Myocyte (in vitro differentiated cells): ENCODE data around the gene EMC10. TPM values are rescaled to one million over a fixed set of nuclear protein-coding genes. Genes with fewer than 3 reads are reported as not detected.

ENCODE experiments used
- DNase-seq: peaks from one replicate; pipeline ENCODE4 v3.0.0-alpha.2; 2012; ENCODE audit warnings: low read depth
- total RNA-seq: library from RNA; depleted of rRNA; stranded (reverse); fragments of >200 nt; gene quantifications from 2 replicates; pipeline ENCODE4 v1.2.3, GENCODE V29; 2014

The EMC10 gene
- total RNA-seq, 1 donor from 2014 or later, result 210 TPM

- no peak for DNase-seq
Measured at GRCh38 chr19:50477751-50478515, 1.6 kb downstream of the EMC10 start.

DNA sequence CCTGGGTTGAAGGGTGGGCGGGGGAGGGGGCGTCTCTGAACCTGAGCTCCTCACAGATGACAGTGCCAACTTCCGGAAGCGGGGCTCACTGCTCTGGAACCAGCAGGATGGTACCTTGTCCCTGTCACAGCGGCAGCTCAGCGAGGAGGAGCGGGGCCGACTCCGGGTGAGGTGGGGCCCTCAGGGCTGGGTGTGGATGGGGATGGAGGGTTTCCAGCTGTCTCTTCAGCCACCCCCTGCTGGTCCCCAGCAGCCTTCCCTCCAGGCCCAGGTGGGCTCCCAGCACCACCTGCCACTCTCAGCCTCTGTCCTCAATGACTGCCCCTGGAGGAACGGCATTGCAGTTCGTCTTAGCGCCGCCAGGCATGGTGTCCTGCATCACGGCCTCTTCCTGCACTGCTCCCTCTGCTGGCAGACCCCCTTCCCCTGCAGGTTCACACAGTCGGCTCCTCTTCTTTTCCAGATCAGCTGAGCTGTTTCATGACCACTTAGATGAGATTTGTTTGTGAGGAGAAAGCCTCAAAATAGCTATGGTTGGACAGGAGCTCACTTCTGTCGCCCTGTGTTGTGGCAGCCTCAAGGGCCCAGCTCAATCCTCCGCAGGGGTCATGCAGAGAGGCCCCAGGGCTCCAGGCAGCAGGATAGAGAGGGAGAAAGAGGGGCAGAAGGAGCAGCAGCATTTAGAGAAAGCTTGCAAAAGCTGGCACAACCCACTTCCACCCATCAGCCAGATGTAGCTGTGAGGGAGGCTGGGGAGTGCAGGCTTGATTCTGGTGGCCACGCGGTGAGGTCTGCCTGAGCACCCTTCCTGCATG lies 2.8 kb downstream of the EMC10 start:
- DNase-seq, result no peak

DNA sequence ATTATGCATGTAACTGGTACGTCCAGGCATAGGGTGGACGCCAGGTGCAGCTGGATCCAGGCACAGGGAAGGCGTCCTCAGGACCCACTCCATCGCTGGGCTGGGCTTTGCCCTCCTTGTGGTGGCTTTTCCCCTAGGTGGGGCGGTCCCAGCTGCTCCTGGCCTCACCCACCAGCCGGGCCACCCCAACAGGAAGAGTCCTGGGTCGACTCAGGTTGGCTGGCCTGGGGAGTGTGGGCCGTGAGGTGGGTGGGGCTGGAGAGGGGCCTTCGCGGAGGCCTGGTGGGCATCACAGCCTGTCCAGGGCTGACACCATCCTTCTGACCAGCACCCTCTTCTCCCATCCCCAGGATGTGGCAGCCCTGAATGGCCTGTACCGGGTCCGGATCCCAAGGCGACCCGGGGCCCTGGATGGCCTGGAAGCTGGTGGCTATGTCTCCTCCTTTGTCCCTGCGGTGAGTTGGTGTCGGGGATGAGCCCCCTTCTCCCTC lies 3.5 kb downstream of the EMC10 start:
- DNase-seq, result no peak

- no peak for DNase-seq
Measured at GRCh38 chr19:50480281-50481111, 4.2 kb downstream of the EMC10 start.

DNA sequence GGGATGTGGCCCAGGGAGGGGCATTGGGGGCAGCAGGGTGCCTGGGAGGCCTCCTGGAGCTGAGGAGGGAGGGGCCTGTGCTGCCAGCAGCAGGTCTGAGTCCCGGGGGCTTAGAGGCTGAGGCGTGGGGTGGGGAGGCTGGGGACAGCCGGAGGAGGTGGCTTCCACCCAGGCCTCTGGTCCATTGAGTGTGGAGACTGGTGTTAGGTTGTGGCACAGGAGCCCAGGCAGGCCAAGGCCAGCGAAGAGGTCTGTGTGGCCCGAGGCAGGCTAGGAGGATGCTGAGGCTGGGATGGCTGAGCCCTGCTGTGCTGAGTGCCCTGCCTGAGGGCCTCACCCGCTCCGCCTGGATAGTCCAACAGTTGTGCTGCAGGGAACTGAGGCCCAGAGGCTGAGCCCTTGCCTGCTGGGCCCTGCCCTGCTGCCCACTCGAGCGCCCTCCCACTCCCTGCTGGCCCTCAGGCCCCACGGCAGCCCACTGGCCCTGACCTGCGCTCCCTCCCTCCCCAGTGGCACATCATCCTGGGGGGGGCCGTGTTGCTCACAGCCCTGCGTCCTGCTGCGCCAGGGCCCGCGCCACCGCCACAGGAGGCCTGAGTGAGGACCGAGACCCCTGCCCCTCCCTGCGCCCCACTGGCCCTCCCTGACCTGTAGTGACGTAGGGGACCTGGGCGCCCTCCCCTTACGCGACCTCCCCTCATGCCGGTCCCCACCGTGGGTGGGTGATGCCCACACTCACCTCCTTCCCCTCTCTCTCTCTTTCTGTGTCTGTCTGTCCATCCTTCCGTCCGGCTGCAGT lies 5.2 kb downstream of the EMC10 start:
- no peak for DNase-seq

DNA sequence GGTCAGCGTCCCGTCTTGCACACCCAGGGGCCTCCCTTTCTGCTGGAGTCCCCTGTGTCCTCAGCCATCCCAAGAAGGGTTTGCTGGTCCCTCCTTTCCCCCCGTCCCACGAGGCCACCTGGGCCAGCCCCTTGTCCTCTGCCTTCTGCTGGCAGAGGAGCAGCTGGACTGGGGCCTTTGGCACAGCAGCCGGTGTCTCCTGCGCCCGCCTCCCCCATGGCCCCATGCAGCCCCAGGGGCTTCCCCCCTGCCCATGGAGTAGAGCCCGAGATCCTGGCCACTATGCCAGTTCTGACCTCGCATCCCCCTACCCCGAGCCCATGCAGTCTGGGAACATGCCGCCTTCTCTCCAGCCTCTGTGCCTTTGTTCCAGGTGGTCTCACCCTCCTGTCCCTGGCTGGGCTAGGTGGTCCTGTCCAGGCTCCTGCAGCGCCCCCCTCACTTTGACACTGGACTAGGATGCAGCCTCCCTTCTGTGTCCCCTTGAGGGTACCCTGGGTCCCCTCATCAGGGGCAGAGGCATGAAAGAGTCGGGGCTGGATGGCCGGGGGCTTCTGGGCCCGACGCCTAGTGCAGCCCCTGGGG lies 6.1 kb downstream of the EMC10 start:
- no peak for DNase-seq

GRCh38 chr19:50482916-50483315 lies 6.6 kb downstream of the EMC10 start:
- DNase-seq, result no peak

DNA sequence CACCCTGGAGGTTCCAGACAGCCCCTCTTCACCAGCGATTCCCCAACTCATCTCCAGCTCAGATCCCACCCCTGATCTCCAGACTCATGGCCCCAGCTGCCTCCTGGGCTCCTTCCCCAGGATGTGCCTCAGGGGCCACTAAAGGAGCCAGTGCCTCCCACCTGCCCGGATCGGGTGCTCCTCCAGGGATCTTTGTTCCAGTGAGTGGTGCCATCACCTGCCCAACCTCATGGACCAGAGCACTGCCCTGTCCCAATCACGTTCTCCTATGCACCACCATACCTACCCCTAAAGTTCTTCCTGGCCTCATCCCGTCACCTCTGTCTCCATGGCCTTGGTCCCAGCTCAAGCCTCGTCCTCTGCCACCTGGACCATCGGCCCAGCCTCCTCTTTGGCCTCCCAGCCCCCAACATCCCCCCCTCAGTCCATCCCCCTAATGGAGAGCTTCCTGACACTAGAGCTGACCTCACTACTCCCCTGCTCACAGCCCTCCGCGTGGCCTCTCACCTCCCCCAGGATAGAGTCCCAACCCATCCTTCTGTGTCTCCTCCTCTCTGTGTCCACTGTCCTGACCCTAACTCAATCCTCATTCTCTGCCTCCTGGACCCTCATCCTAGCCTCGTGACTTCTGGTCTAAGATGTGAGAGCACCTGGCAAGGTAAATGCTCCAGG lies 9.1 kb downstream of the EMC10 start:
- peak; percentile 46 for DNase-seq

DNA sequence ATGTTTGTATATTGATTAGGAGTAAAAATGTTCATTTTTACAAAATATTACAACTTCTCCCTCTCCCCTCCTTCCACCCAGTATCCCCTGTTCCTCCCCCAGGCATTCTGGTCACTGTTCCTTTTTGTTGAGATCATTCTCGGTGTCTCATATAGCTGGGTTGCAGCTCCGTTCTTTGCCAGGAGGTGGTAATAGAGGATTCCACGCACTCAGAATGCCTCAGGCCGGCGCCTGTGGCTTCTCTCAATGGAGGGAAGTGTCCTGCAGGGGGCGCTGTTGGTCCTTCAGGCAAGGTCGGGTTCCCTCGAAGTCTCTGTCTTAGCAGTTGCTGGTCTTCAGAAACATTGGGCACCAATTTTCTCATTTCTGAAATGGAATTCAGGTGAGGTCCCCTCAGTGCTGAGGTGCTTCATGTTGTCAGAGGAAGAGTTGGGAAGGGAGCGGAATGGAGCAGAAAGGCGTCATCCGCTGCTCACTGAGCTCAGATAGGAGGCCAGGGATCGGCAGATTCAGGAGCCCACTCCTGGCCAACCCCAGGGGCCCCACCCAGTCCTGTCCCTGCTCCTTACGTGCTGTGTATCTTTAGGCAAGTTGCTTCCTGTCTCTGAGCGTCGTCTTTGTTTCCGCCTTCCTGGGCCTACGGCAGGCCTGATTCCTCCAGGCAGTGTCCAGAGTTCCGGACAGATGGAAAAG lies 10.7 kb downstream of the EMC10 start:
- DNase-seq, result peak; percentile 79

DNA sequence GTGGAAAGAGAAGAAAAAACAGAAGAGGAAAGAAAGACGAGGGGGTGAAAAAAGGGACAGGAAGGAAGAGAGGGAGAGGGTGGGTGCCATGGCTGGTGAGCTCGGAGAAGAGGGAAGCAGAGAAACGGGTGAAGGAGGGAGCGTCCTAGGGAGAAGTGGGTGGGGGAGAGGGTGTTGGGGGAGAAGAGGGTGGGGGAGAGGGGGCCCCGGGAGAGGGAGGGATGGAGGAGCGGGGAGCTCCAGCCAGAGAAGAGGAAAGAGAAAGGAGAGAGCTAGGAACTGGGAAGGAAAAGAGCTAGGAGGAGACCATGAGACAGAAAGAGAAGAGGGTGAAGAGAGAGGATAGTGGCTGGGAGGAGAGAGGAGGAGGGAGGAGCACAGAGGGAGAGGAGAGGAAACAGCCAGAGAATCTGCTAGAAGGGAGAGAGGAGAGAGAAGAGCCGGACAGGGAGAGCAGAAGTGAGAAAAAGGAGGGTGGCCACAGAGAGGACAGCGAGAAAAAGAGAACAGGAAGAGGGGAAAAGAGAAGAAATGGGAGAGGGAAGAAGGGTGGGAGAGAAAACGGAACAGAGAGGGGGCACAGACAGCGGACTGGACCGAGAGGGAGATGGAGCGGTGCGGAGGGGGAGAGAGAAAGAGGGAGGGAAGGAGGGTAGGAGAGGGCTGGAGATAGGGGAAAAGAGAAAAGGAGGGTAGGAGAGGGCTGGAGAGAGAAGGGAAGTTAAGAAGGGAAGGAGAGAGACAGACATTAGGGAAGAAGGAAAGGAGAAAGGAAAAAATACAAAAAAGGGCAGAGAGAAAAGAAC lies 12.3 kb downstream of the EMC10 start:
- peak; percentile 6 for DNase-seq

DNA sequence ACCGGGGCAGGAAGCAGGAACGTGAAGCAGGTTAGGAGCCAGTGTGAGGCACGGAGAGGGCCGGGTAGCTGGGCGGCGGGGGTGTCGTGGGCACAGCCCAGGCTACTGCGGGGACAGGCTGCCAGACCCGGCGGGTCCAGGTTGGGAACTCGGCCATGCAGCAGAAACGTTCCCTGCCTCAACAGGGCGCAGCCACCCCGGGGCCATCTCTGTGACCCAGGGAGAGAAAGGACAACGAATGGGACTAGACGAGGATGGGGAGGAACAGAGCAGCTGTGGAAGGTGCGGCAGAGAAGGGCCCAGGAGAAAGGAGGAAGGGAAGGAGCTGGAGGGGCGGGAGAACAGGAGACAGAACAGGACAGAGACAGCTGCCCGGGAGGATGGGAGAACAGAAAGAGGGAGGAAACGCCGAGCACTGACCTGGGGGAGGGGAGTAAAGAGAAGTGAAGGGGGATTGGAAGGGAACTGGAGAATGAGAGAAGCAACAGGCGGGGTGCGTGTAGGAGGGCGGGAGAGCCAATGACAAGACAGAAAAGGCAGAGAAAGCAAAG lies 13.2 kb downstream of the EMC10 start:
- peak; percentile 75 for DNase-seq

- peak; percentile 9 for DNase-seq
Measured at GRCh38 chr19:50490411-50490811, 14.1 kb downstream of the EMC10 start.

- peak; percentile 91 for DNase-seq
Measured at GRCh38 chr19:50490991-50491472, 14.7 kb downstream of the EMC10 start.

GRCh38 chr19:50492303-50493052 lies 16.2 kb downstream of the EMC10 start:
- peak; percentile 52 for DNase-seq

GRCh38 chr19:50493171-50493570 lies 16.9 kb downstream of the EMC10 start:
- DNase-seq, result no peak

DNA sequence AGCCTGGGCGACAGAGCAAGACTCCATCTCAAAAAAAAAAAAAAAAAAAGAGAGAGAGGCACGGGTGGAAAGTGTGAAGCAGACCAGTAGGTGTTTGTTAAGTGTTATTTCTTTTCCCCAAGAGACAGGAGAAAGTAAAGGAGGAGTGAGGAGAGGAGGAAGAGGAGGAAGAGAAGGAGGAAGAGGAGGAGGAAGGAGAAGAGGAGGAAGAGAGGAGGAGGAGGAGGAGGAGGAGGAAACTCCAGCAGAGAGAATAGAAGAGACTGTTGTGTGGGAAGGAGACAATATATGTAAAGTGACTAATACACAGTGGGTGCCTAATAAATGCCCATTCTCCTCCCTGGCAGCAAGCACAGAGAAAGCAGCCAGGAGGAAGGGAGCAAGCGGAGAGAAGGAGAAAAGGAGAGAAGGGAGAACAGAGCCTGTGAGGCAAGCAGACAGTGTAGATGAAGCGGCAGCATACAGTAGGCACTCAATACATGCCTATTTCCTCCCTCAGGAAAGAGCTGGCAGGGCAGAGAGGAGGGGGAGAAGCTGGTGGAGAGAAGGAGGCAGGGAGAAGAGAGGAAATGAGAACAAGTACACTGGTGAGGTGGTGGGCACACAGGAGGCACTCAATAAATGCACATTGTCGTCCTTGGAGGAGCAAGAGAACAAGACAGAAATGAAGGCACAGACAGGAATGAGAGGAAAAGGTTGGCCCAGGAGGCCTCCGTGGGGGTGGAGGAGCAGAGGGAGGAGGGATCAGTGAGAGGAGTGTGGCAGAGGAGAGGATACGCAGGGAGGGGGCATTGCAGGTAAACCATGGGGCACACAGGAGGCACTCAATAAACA lies 18.1 kb downstream of the EMC10 start:
- DNase-seq, result peak; percentile 48
